IPS DF 4.7 (cell line): ENCODE measurements around the gene DNAH14.
"Not testable (repeated sequence)": the region's sequence is repeated elsewhere in the genome, so short reads cannot be mapped to it uniquely, and the experiment has no call there.

Experiments used
- DNase-seq: peaks from one replicate; pipeline ENCODE4 v3.0.0-alpha.2; 2013; ENCODE audit warnings: low spot score; ENCODE audit errors: extremely low read depth

DNAH14 gene

DNA sequence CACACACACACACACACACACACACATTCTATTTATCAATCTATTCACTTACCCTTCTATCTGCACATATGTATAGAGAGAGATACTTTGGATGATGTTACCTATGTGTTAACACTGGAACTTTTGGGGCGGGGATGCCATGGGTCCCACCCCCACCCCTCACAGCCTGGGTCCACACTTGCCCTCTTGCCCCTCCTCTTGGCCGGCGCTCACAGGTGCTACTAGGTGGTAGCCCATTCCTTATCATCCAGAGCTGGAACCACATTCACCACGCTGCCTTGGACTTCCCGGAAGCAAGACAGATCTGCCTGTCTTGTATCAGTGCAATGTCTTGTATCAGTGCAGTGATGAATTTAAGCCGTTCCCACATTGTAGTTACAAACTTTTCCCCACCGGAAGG, 413.2 kb downstream of the DNAH14 start:
- no peak for DNase-seq

GRCh38 chr1:225343618-225344017, 414.1 kb downstream of the DNAH14 start:
- no peak for DNase-seq

GRCh38 chr1:225347123-225347683, 417.7 kb downstream of the DNAH14 start:
- no peak for DNase-seq

- no peak for DNase-seq
Measured at GRCh38 chr1:225348400-225348799, 418.9 kb downstream of the DNAH14 start.

DNA sequence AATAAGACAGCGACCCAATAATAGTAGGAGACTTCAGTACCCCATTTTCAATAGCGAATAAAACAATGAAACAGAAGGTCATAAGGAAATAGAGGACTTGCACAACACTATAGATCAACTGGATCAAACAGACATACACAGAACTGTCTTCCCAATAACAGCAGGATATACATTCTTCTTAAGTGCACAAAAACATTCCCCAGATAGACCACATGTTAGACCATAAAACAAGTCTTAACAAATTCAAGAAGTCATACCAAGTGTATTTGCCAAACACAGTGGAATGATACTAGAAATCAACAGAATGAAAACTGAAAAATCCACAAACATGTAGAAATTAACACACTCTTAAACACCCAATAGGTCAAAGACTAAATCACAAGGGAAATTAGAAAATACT, 420.4 kb downstream of the DNAH14 start:
- no peak for DNase-seq

DNA sequence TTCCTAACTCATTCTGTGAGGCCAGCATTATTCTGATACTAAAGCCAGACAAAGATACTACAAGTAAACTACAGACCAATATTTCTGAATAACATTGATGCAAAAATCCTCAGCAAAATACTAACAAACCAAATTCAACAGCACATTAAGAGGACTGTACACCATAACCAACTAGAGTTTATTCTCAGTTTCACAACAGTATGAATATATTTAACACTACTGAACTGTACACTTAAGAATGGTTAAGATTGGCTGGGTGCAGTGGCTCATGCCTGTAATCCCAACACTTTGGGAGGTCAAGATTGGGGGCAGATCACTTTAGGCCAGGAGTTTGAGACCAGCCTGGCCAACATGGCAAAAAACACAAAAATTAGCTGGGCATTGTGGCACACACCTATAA, 421.4 kb downstream of the DNAH14 start:
- no peak for DNase-seq

DNA sequence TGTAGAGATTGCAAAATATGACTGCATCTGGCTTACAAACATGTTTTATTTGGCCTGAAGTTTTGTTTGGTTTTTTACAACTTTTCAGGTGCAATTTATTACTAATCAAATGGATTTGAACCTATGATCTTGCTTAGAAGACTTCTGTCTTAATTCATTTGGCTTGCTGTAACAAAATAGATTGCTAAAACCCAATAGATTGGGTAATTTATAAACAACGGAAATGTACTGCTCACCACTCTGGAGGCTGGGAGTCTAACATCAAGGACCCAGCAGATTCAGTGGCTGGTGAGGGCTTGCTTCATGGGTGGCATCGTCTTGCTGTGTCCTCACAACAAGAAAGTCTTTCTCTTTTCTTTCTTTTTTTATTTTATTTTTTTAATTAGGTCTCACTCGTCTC, 425.4 kb downstream of the DNAH14 start:
- no peak for DNase-seq

DNA sequence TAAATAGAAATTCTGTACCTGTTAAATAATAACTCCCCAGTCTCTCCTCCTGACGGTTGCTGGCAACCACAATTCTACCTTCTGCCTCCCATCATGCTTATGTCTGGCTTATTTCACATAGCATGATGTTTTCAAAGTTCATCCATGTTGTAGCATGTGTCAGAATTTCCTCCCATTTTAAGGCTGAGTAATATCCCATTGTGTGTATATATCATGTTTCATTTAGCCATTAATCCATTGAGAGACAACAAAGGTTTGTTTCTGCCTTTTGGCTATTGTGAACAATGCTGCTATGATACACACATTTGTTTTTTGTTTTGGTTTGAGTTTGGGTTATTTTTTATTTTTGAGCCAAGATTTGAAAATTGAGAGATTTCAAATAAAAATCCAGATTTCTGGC, 426.4 kb downstream of the DNAH14 start:
- no peak for DNase-seq

- no peak for DNase-seq
Measured at GRCh38 chr1:225360119-225360518, 430.6 kb downstream of the DNAH14 start.

DNA sequence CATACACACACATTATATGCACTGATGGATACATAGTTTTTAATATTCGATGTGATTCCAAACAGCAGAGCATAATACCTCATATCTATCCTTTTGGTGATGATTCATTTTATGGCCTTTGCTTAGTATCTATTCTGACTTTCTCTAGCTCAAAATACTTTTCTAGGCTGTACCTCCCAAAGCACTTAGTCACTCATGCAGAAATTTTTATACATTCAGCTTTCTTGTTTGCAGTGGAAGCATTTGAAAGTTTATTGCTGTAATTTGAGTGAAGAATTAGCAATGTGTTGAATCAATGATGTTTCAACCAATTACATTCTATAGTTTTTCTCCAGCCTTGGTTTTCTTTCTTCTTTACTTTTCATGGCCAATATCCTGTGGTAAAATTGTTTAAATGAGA, 431.7 kb downstream of the DNAH14 start:
- DNase-seq: no peak

DNA sequence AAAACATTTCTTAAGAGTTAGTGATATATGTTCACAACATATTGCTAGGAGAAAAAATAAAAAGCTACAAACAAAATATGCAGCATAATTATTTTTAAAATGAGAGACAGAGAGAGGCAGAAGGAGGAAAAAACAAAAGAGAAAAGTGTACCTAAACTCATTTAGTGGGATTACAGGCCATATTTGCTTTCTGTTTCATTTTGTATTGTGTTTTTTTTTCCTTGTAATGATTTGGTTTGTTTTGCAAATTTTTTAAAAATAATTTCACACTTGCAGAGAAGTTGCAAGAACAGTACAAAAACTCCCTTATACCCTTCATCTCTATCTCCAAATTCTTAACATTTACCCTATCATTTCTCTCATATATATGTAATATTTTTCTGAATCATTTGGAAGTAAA, 433.3 kb downstream of the DNAH14 start:
- DNase-seq: no peak

GRCh38 chr1:225364439-225364838, 435.0 kb downstream of the DNAH14 start:
- DNase-seq: no peak

DNA sequence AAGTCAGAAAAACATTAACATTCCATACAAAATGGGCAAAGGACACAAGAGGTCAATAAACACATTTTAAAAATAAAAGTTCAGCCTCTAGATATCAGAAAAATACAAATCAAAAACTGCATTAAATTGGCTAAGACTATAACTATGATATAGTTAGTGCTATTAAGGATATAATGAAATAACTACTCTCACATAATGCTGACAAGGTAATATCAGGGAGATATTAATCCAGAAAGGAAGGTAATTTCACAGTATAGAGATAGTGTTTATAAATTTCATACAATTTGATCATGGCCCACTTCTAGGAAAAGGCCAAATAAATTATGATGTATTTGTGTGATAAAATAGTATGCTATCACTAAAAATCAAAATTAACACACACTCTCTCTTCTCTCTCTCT, 436.5 kb downstream of the DNAH14 start:
- DNase-seq: no peak

DNA sequence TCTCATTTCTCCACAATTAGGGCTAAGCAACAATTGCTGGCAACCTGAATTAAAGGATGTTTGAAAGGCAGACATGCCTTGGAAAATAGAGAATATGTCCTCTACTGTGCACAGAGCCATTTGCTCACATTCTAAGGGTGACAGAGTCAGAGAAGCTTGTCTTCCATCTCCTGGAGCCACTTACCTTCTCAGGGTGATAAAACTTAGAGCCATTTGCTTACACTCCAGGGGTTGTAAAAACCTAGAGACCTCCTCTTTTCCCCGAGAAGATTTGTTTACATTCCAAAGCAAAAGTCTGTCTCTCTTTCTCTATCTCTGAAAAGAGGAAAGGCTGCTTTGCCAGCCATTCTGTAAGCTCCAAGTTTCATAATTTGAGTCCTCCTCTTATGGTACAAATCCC, 437.1 kb downstream of the DNAH14 start:
- no peak for DNase-seq

DNA sequence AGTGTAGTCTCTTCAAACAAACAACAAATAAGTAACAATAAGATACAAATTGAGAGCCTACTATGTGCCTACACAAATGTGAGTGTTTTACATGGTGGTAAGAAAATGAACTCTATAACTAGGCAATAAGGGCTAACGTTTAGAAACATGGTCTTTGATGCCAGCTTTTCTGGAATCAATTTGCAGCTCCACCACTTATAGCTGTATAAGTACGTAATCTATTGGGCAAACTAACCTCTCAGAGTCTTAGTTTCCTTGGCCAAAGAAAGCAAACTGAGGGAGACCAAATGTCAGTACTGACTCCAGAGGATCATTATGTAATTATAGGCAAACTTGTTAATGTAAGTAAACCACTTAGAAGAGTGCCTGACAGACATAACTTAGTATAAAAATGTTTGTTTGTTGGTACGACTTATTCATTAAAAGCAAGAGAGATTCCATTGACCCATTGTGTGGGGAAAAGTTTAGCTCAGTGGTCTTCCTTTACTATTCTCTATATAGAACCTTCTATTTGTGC, 438.6 kb downstream of the DNAH14 start:
- no peak for DNase-seq

- DNase-seq: no peak
Measured at GRCh38 chr1:225371366-225372010, 442.0 kb downstream of the DNAH14 start.

- DNase-seq: no peak
Measured at GRCh38 chr1:225373155-225373554, 443.7 kb downstream of the DNAH14 start.

- DNase-seq: no peak
Measured at GRCh38 chr1:225374996-225375395, 445.5 kb downstream of the DNAH14 start.

DNA sequence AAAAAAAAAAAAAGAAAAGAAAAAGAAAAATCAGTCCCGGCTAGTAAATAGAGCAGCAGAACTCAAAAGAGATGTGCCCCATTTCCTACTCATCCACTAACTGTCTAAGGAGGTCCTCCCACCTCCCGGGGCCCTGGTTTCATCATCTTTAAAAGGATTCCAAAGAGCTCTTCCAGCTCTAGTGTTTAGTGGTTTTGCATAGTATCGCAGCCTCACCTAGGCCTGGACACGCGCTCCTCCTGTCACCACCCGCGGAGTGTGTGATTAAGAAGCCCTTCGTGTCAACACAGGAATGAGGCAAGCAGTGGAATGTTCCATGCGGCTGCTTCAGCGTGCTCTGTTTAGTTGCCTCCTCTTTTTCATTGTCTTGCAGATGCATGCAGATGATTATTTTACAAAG, 449.4 kb downstream of the DNAH14 start:
- peak; percentile 83 for DNase-seq

- no peak for DNase-seq
Measured at GRCh38 chr1:225380691-225381090, 451.2 kb downstream of the DNAH14 start.

DNA sequence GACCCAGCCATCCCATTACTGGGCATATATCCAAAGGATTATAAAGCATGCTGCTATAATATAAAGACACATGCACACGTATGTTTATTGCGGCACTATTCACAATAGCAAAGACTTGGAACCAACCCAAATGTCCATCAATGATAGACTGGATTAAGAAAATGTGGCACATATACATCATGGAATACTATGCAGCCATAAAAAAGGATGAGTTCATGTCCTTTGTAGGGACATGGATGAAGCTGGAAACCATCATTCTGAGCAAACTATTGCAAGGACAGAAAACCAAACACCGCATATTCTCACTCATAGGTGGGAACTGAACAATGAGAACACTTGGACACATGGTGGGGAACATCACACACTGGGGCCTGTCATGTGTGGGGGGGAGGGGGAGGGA, 457.4 kb downstream of the DNAH14 start:
- not testable (repeated sequence) for DNase-seq

- no peak for DNase-seq
Measured at GRCh38 chr1:225388372-225388771, 458.9 kb downstream of the DNAH14 start.

DNA sequence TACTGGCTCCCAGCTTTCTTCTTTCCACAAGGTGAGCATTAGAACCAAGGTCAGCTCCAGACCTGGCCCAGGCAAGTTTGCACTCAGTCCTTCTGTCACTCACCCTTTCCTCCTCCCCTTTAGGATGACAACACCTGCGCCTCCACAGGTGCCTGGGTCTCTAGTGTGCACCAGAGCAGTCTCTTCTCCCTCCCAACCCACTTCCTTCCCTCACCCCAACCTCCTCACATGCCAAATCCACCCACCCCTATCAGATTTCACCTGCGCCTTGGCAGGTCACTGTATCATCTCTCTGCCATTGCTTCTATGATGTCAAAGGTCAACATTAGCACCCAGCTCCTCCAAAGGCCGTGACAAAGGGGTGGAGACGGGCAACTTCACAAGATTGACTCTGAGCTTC, 460.4 kb downstream of the DNAH14 start:
- no peak for DNase-seq
